B cell (primary cell): ENCODE results near the gene EFCC1.

Source experiments
- EZH2 ChIP-seq: IDR thresholded peaks from 2 replicates; pipeline ENCODE4 v1.6.1; 2012; ENCODE audit warnings: borderline replicate concordance, low read depth, mild to moderate bottlenecking, moderate library complexity, low read length; ENCODE audit not compliant: insufficient read depth, poor library complexity, severe bottlenecking
- TF ChIP-seq, protein P1 (sequence below): fragments of 200-600 bp; IDR thresholded peaks from one replicate; pipeline ENCODE4 v1.8.0; 2022; ENCODE audit warnings: antibody characterized with exemption, mild to moderate bottlenecking

DNA sequence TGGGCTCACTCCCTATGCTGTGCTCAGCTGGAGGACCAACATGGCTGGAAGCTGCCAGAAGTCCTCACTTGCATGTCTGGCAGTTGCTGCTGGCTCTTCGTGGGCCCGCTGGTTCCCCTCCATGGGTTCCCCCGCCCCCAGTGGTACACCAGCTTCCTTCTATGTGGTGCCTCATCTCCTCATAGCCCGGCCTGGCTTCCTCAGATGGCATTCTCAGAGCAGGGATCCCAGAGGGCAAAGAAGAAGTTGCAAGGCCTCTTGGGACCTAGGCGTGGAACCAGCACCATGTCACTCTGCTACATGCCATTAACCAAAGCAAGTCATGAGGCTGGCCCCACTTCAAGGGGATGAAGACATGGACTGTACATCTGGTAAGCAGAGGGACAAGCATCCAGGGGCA, 4.4 kb upstream of the EFCC1 start:
- TF ChIP-seq, protein P1, sequence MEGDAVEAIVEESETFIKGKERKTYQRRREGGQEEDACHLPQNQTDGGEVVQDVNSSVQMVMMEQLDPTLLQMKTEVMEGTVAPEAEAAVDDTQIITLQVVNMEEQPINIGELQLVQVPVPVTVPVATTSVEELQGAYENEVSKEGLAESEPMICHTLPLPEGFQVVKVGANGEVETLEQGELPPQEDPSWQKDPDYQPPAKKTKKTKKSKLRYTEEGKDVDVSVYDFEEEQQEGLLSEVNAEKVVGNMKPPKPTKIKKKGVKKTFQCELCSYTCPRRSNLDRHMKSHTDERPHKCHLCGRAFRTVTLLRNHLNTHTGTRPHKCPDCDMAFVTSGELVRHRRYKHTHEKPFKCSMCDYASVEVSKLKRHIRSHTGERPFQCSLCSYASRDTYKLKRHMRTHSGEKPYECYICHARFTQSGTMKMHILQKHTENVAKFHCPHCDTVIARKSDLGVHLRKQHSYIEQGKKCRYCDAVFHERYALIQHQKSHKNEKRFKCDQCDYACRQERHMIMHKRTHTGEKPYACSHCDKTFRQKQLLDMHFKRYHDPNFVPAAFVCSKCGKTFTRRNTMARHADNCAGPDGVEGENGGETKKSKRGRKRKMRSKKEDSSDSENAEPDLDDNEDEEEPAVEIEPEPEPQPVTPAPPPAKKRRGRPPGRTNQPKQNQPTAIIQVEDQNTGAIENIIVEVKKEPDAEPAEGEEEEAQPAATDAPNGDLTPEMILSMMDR, result no peak
- no peak for TF ChIP-seq EZH2
